ENCODE measurements around the gene TMEM184B.
"Not testable (repeated sequence)": the region's sequence is repeated elsewhere in the genome, so short reads cannot be mapped to it uniquely, and the experiment has no call there.

The TMEM184B gene

DNA sequence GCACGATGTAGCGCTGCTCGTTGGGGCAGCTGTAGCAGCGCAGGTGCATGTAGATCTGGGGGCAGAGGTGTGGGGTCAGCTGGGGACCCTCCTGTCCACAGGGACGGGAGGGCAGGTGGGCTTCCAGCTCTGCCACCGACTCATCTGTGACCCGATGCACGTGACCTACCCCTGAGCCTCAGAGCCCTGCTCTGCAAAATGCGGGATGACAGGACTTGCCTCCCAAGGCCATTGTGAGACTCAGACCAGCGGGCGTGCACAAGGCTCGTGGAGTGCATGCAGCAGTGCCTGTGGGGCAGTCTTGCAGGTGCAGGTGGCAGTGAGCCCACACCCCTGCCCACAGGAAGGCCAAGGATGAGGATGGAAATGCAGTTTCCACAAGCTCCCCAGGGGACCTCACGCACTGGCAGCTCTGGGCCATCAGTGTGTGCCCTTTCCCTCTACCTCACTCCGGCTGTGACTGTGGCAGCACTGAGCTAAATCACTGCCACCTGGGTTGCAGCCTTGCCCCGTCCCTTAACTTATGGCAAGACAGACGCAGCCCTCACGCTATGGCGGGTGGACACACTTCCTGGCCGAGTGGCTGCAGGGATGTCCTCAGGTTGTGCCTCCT lies 26.7 kb downstream of the TMEM184B start:
- no peak for DNase-seq

DNA sequence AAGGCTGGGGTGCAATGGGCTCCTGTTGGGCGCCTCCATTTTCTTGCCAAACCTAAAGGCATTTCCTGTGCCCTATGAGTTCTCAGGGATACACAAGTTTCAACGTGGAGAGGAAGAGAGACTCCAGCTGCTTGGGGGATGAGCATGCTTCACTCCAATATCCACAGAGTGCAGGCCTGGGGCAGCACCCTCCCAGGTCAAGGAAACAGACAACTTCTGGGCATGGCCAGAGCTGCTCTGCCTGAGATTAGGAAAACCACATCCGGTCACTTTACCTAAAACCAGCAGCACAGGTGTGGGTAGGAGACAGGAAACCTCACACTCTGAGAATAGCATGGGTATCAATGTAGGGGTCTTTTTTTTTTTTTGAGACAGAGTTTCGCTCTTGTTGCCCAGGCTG lies 28.7 kb downstream of the TMEM184B start:
- no peak for DNase-seq

DNA sequence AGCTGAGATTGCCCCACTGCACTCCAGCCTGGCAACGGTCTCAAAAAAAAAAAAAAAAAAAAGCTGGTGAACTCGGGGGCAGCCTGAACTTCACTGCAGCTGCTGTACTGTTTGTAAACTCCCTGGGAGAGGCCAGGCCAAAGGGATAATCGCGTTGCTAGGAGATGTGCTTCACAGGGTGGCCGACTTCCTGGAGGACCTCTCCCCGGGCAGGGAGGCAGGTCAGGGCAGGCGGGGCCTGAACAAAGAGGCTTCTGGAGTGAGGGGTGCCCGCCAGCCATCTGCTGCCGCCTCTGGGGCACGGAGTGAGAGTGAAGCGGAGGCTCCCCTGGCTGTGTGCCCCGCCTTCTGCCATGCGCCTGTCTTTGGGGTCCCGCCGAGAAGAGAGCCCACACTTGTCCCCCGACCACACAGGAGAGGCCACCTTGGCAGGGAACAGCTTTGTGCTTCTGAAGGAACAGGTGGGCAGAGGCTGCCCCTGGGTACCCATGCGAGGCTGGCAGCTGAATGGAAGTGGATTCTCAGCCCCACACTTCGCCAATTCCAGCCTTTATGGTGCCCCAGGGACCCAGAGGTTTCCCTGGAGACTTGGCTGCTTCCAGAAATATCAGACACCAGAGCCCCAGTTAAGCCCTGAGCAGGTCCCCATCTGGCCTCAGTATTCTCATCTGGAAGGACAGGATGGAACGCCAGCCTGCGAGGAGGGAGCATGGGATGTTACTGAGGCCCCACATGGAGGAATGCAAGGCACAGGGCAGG lies 29.6 kb downstream of the TMEM184B start:
- DNase-seq = peak; percentile 36

DNA sequence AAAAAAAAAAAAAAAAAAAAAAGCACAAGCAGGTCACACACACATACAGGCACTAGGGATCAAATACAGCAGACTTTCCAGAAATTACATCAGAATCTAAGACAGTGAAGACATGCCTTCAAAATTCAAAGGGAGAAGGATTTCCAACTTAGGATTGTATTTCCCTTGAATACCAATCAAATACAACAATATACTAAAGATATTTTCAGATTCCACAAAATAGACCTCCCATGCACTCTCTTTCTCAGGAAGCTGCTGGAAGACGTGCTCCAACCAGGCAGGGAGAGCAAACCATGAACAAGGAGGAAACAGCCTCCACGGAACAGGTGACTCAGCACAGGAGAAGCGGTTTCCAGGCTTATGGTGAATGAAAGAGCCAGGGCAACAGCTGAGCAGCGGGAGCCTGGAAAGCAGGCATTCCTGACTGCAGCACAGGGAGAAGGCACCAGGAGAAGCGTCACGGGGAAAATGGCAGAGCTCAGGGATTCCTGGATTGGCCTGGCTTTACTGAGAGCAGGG lies 32.0 kb downstream of the TMEM184B start:
- peak; percentile 7 for DNase-seq

DNA sequence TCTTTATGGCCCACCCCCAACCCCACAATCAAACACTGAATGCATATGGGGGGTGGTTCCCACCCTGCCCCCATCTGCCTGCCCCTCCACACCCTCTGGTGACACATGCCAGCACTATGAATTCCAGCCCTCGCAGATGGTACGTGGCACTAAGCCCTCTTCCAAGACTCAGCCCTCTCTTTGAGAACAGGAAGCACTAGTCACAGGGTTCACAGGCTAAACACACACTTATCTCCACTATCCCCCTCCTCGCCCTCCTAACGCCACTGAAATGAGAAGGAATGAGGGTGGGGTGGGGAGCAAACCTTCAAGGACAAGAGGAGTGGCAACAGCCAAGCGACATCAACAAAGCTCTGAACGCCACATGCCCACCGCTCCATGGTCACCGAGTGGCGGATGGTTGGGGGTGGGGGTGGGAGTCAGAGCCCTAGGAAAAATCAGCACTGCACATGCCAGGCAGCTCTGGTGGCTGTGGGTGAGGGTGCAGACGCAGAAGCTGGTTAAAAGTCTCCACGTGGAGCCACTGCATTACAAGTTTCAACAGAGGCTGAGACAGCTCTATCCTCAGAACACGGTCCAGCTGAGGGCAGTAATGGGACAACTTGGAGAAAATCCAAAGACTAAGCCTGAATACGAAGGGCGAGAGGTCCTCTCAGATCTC lies 33.6 kb downstream of the TMEM184B start:
- DNase-seq = no peak

DNA sequence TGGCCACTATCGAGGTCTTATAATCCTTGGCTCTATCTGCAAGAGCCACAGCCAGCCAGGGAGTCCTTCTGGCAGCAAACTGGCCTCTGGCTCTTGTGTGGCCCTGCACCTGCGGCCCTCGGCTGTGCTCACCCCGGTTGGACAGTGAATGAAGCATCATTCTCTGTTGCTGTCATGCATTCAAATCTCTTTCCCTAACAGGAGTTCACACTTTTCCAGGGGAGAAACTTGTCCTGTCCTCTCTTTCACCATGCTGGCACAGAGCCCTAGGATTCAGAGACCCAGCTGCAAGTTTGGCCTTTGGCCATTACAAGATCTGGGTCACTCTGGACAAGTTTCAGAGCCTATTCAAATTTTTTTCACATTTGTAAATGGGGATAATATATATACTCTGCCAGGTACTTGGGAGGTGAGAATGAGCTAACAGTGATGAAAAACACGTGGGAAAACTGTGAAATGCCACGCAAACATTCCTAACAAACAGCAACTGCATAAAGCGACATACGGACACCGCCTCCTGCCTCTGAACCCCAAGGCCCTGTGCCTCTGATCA lies 34.2 kb downstream of the TMEM184B start:
- no peak for DNase-seq

DNA sequence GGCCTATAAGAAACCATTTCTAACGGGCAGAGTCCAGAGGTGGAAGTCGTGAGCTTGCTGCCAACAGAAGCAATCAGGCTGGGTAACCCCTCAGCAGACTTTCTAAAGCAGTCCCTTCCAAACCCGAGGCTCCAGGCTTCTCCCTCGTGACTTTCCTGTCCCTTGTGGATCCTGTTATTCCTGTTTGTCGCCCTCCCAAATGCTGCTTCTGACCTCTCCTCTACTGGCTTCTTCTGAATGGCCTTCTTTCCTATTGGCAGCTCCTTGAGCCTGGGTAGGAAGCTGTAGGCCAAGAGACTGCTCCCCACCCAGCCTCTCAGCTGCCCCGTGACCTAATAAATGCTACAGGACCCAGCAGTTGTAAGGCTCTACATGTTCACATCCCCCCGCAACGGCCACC lies 36.0 kb downstream of the TMEM184B start:
- DNase-seq = no peak

DNA sequence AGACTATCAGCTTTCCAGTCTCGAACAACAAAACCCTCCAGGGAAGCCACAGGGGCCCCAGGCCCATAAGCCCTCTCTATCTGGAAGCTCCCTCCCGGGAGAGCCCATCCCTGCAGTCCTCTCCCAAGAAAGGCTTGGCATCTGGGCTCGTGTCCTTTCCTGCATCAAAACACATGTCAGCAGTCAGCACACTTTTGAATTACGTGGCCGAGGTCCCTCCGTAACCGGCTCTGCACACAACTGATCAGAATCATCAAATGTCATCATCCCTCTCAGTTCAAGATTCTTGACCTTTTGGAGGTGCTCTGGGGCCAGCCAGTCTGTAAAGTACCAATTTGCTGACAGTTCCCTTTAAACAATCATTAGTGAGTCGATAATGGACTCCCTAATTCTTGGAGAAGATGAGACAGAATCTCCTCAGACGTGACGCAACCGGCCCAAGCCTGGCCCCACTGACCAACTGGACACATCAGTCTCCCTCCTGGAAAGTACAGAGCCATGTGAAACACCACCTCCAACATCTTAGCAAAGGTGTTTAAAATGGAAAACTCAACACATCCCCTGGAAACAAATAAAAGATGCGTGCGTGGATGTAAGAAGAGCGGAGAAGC lies 37.5 kb downstream of the TMEM184B start:
- DNase-seq = no peak

DNA sequence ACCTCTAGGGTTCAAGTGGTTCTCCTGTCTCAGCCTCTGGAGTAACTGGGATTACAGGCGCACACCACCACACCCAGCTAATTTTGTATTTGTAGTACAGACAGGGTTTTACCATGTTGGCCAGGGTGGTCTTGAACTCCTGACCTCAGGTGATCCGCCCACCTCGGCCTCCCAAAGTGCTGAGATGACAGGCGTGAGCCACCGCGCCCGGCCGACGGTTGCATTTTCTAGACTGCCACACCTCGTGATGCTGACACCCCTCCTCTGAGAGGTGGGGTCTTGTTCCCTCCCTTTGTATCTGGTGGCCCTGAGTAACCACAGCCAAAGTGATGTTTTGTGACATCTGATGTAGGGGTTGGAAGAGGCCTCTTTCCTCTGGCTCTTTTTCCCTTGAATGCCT lies 39.0 kb downstream of the TMEM184B start:
- not testable (repeated sequence) for DNase-seq

DNA sequence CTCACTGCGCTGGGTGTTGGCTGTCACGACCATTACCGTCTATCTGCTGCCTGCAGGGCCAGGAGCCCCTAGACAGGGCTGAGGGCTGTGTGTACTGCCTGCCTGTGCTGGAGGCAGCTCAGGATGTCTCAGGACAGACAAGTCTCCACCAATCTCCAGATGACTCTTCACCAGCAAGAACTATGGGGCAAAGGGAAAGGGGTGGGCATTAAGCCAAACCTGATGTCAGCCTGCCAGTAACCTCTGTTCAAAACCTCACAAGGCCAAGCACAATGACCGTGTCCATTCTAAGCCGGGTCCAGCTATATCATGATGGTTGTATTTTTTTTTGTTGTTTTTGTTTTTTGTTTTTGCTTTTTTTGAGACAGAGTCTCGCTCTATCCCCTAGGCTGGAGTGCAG lies 39.4 kb downstream of the TMEM184B start:
- DNase-seq = no peak

DNA sequence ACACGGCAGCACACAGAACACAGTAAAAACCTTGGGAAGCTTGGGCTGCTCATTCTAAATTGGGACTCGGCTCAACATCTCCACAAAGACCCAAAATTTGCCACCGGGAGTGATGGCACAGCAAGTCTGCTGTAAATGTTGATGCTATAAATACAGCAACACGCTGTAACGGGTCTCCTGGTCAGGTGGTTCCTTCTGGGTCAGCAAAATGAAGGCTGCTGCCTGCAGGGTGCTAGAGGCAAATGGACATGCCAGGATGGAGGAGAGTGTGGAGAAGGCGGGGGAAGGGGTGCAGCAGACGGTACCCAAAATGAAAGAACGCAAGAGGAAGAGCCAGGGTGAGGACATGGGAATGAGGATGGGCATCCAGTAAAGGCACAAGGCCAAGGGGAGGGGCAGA lies 40.6 kb downstream of the TMEM184B start:
- no peak for DNase-seq

DNA sequence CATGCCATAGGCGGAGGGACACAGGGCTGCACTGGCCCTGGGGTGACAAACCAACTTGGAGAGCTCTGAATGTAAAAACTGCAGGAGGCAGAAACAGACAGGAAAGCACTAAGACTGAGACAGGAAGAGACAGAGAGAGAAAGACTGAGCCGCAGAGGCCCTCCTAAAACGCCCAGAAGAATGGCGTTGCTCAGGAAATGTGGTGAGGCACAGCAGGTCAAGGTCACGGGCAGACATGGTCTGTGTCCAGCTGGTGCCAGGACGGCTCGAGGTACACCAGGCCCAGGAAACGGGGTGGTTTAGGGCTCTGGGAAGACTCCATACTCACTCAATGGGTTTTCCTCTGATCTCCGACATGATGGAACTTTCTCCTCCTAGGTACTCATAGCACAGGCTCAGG lies 41.9 kb downstream of the TMEM184B start:
- no peak for DNase-seq

DNA sequence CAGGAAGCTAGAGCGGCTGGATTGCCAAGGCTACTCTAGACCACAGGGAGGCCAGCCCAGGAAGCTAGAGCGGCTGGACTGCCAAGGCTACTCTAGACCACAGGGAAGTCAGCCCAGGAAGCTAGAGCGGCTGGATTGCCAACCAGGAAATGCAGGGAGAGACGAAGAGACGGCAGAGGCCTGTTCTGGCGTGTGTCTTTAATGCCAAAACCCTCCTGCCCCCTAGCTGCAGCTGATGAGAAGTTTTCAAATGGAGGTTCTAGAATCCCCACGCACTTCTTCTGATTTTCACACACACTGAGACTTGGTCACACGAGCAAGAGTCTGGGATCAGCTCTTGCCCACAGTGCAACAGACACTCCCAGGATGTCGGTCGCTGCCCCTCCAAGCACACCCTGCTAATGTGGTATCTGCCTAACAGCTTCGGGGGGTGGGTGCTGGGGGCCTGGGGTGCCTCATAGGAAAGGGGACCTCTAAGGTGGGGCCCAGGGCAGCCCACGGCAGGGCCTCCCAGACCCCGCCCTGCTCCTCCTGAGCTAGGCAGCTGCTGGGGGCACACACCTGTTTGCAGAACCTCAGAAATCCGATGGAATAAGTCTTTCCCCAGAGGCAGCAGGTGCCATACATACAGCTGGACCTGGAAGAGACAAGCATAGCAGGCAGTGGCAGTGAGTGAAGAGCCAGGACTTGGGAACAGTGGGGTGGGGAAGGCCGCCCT lies 42.5 kb downstream of the TMEM184B start:
- DNase-seq = no peak

DNA sequence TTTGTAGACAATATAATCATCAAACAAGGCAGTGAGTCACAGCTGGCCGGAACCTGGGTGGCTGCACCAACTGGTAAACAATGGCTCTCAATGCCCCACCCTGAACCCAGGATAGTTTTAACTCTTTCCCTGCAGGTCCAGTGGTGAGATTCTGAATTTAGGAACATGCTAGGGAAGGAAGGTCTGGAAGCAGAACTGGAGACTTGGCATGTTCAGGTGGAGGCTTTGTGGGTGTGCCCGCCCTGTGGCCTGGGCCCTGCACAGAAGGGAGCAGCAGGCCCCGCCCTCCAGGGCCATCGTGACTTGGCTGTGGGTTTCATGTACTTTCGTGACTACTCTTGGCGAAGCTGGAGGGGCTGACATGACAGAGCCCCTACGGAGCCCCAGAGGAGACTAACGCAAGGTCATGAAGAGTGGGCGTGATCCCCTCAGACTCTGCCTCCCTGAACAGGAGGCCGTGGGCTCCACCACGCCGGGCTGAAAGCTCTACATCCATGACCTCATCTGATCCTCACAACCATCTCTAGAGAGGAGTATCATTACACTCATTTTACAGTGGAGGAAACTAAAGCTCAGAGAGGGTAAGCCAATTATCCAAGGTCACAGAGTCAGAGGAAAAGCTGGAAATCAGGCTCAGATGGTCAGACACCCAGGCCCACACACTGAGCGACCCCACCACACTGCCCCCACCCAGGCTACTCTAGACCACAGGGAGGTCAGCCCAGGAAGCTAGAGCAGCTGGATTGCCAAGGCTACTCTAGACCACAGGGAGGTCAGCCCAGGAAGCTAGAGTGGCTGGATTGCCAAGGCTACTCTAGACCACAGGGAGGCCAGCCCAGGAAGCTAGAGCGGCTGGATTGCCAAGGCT lies 43.7 kb downstream of the TMEM184B start:
- no peak for DNase-seq

DNA sequence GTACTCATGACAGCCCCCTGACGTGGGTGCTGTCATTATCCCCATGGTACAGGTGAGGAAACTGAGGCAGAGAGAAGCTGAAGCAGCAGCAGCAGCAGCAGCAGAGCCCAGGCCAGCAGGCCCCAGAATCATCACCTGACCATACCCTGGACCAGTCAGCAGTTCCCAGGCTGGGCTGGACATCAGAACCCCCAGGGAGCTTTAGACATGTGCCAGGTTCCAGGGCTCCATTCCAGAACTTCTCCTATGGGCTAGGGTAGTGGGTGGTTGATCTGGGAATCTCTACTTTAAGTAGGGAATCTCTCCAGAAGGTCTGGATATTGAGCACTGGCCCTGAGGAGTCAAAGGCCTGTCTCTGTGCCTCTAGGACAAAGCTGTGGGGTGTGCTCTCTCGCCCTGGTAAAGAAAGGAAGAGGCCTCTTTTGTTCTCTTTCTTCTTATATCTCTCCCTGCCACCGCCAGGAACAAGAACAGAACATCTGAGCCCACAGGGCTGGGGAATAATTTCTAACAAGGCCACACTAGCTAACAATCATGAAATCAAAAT lies 44.4 kb downstream of the TMEM184B start:
- DNase-seq = no peak

DNA sequence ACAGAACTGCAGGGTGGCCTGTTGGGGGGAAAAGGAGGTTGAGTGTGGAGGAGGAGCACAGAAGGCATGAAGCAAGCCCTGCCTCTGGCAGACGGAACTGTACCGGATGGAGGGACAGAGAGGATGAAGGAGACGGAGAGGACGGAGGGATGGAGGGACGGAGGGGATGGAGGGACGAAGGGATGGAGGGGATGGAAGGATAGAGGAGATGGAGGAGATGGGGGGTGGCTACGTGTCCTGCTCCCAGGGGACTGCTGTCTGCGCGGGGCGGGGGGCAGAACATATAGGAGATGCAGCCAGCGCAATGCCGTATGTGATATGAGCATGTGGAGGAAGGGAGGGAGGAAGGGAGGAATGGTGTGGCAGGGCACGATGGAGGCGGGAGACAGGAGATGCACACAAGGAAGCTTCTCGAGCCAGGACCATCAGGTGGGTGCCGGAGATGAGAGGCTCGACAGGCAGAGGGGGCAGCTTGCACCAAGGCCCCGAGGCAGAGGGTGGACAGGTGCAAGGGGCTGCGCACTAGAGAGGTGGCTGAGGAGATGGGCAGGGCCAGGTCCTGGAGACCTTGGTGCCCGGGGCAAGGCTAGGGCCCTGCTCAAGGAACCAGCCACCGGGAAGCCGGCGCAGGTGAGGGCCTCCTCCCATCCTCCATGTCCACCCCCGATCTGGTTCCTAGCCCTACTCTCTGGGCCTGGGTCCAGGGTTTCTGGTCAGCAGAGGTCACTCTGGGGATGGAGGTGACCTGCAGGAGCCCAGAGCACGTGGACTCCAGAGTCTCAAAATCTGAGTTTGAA lies 45.8 kb downstream of the TMEM184B start:
- DNase-seq = no peak

DNA sequence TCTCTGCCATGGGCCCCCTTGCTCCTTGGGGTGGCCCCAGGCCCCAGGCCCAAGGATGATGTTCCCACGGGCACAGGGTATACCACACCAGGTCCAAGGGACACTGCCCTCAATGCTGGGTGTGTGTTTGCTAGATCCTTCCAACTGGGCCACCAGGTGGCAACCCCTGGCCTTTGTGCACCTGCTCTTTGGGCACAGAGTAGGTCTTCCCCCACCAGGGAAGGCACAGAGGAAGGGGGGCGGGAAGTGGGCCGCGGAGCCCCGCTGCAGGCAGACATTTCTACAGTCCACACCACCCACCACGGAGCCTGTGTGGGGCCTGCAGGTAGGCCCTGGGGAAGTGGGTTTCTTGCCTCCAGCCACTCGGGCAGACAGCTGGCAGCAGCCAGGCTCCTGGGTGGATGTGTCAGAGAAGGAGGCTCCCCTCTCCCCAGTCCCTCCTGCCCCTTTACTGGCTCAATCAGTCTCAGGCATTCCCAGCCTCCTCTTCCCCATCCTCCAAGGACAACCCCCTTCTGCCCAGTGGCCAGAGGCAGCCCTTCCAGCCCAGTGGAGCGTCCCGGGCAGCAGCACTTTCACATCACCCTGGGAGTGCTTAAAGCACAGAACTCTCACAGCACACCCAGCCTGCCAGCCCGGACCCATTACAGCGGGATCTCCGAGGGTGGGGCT lies 49.4 kb downstream of the TMEM184B start:
- no peak for DNase-seq

DNA sequence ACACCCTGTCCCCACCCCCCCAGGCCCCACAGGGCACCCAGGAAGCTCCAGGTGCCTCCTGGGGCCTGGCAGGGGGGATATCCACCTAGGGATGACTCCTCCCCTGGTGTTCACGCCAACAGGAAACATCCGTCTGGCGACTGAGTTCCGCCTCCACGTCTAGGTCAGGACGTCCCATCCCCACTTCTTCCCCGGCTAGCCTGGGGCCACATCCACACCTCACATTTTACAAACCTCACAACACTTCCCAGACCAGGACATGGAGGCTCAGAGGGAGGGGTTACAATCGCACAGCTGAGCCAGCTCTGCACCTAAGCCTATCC lies 50.1 kb downstream of the TMEM184B start:
- no peak for DNase-seq

DNA sequence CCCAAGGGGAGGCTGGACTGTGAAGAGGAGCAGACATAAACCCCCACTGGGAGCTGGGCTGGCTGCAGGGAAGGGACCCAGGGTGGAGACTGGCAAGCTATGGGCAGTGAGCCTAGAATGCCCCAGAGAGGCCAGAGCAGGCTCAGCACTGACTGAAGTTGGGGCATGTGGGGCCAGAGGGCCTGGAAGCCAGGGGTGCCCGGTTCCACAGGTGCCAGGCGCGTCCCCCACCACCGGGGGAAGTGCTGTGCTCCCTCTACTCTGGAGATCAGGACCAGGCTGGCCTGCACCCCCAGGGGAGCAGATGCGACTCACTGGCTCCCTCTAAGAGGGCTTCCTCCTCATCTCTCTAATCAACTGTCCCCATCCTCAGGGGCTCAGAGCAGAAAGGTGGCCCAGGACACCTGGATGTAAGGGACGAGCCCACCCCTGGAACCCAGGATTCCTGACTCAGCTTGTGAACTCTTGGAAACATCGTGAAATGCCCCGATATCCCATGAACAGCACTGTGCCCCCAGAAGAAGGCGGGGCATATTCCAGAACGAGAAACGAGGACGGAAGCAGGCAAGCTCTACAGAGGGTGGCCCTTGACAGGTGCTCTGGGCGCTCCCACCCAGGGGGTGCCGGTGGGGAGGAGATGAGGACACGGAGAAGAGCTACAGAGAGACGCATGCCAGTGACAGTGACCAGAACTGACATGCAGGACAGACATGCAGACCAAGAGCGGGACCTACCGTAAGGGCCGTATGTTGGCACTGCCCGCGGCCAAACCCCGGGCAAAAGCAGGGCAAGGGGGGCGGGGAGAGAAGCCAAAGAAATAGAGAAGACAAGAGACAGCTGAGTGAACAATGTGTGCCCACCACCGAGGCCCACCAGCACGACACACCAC lies 50.7 kb downstream of the TMEM184B start:
- DNase-seq = no peak

All from NCI-H2029 treated with DMSO at 0.1 percent for 48 hours (cell line).